ENCODE data around the gene RAE1.

- no peak for TF ChIP-seq POLR2A (IDR thresholded peaks at IDR 0.05; ENCODE audit: low read length)
- no peak for TF ChIP-seq GATA1 (IDR thresholded peaks at IDR 0.05; ENCODE audit: low read depth, low read length)
These were observed 3.7 kb upstream of the RAE1 start for GRCh38 chr20:57347393-57347792.

Measured in erythroblast (primary cell).